Peyer's patch (tissue), 4 donors: Measurements from ENCODE around the gene ZNF470. TPM values are rescaled to one million over a fixed set of nuclear protein-coding genes. Genes with fewer than 3 reads are reported as not detected.

Experiments used
- DNase-seq, 3 donors: peaks; one replicate each; pipeline ENCODE4 v3.0.0-alpha.2; 2017 to 2019
- H3K27ac ChIP-seq, 4 donors: fragments of 200-600 bp; sonication (generic); one replicate each; pipeline ENCODE4 v1.5.1; 2016 to 2019
- H3K27me3 ChIP-seq, 2 donors: fragments of 200-600 bp; sonication (generic); one replicate each; pipeline ENCODE4 v1.5.1; 2019
- H3K36me3 ChIP-seq, 3 donors: fragments of 200-600 bp; sonication (generic); one replicate each; pipeline ENCODE4 v1.5.1; 2016 to 2019
- H3K4me1 ChIP-seq, 4 donors: fragments of 200-600 bp; sonication (generic); one replicate each; pipeline ENCODE4 v1.5.1; 2016 to 2019
- H3K4me3 ChIP-seq, 4 donors: fragments of 200-600 bp; sonication (generic); 1 replicate in 3 of 4; 2 replicates in 1 of 4; pipeline ENCODE4 v1.5.1; 2016 to 2019; ENCODE audit warnings: mild to moderate bottlenecking in 1 of 4
- H3K9me3 ChIP-seq, 4 donors: fragments of 200-600 bp; sonication (generic); one replicate each; pipeline ENCODE4 v1.5.1; 2016 to 2019; ENCODE audit warnings: mild to moderate bottlenecking in 1 of 4
- CTCF ChIP-seq, 6 experiments: fragments of 450-650 bp in 4 of 6; fragments of 200-600 bp in 2 of 6; sonication (generic) in 1 of 6; IDR thresholded peaks; one replicate each; pipeline ENCODE4 v1.5.1; 2017 to 2019; ENCODE audit warnings: antibody characterized with exemption in 6 of 6, mild to moderate bottlenecking in 3 of 6, moderate library complexity in 1 of 6
- POLR2A ChIP-seq, 2 donors: fragments of 450-650 bp; IDR thresholded peaks; one replicate each; pipeline ENCODE4 v1.5.1; 2017; ENCODE audit warnings: antibody characterized with exemption in 2 of 2, mild to moderate bottlenecking in 2 of 2, moderate library complexity in 2 of 2
- total RNA-seq, 4 donors: library from RNA; depleted of rRNA; stranded (reverse); fragments of >200 nt; gene quantifications; one replicate each; pipeline ENCODE4 v1.1.0, GENCODE V29; 2016

Gene ZNF470
- total RNA-seq, 4 donors from 2014 or later, result 0.53 to 7.4 (median 3.0) TPM

- peaks cover 0 to 53% (median 6%) of the 10 kb centered on the region in 4 donors for H3K9me3 ChIP-seq
- no peak overlapping the region for H3K27ac ChIP-seq
- H3K4me3 ChIP-seq, result no peak overlapping the region
- H3K27me3 ChIP-seq, result no peaks in the 10 kb centered on the region
- TF ChIP-seq POLR2A (IDR thresholded peaks at IDR 0.05) (no peak), CTCF (IDR thresholded peaks at IDR 0.05) (no peak)
- H3K36me3 ChIP-seq, result peaks cover 0 to 35% (median 0%) of the 10 kb centered on the region in 3 donors
- no peak for DNase-seq
- H3K4me1 ChIP-seq, result no peaks in the 10 kb centered on the region
Observed at GRCh38 chr19:56603829-56604228, 36.6 kb downstream of the ZNF470 start.

GRCh38 chr19:56608274-56608964 is 41.2 kb downstream of the ZNF470 start:
- peaks cover 0 to 6% (median 0%) of the 10 kb centered on the region in 3 donors for H3K36me3 ChIP-seq
- no peak overlapping the region for H3K4me3 ChIP-seq
- H3K27ac ChIP-seq, result no peak overlapping the region
- H3K9me3 ChIP-seq, result peaks cover 0 to 72% (median 14%) of the 10 kb centered on the region in 4 donors
- H3K27me3 ChIP-seq, result no peaks in the 10 kb centered on the region
- no peak for DNase-seq
- H3K4me1 ChIP-seq, result no peaks in the 10 kb centered on the region
- no peak for TF ChIP-seq POLR2A (IDR thresholded peaks at IDR 0.05)
- TF ChIP-seq CTCF (IDR thresholded peaks at IDR 0.05), result no peak

- Histone ChIP-seq H3K4me3 (no peak overlapping the region), H3K4me1 (no peaks in the 10 kb centered on the region), H3K36me3 (no peaks in the 10 kb centered on the region), H3K9me3 (peaks cover 0 to 70% (median 12%) of the 10 kb centered on the region in 4 donors), H3K27me3 (no peaks in the 10 kb centered on the region), H3K27ac (no peak overlapping the region)
- TF ChIP-seq CTCF (IDR thresholded peaks at IDR 0.05), result no peak
- no peak for TF ChIP-seq POLR2A (IDR thresholded peaks at IDR 0.05)
- no peak for DNase-seq
Observed at GRCh38 chr19:56611288-56611687, 44.0 kb downstream of the ZNF470 start.

GRCh38 chr19:56612737-56613136 is 45.5 kb downstream of the ZNF470 start:
- Histone ChIP-seq H3K27me3 (no peaks in the 10 kb centered on the region), H3K4me1 (no peaks in the 10 kb centered on the region), H3K27ac (no peak overlapping the region), H3K36me3 (peaks cover 0 to 8% (median 0%) of the 10 kb centered on the region in 3 donors), H3K9me3 (peaks cover 0 to 69% (median 15%) of the 10 kb centered on the region in 4 donors), H3K4me3 (no peak overlapping the region)
- DNase-seq, result no peak
- no peak for TF ChIP-seq CTCF (IDR thresholded peaks at IDR 0.05)
- TF ChIP-seq POLR2A (IDR thresholded peaks at IDR 0.05), result no peak

- H3K4me3 ChIP-seq, result no peak overlapping the region
- no peaks in the 10 kb centered on the region for H3K27me3 ChIP-seq
- no peaks in the 10 kb centered on the region for H3K4me1 ChIP-seq
- no peak for DNase-seq
- peaks cover 0 to 8% (median 0%) of the 10 kb centered on the region in 3 donors for H3K36me3 ChIP-seq
- TF ChIP-seq CTCF (IDR thresholded peaks at IDR 0.05) (no peak), POLR2A (IDR thresholded peaks at IDR 0.05) (no peak)
- peaks cover 0 to 70% (median 16%) of the 10 kb centered on the region in 4 donors for H3K9me3 ChIP-seq
- no peak overlapping the region for H3K27ac ChIP-seq
Observed at GRCh38 chr19:56613639-56614038, 46.4 kb downstream of the ZNF470 start.
